HG03095 (cell line): ENCODE data around the gene RAMP1.

Experiments
- ATAC-seq: cut with Tn5 transposase; IDR thresholded peaks from one replicate; pipeline ENCODE4 v1.9.1; 2021; ENCODE audit warnings: moderate library complexity; ENCODE audit not compliant: unreplicated experiment

Gene RAMP1

DNA sequence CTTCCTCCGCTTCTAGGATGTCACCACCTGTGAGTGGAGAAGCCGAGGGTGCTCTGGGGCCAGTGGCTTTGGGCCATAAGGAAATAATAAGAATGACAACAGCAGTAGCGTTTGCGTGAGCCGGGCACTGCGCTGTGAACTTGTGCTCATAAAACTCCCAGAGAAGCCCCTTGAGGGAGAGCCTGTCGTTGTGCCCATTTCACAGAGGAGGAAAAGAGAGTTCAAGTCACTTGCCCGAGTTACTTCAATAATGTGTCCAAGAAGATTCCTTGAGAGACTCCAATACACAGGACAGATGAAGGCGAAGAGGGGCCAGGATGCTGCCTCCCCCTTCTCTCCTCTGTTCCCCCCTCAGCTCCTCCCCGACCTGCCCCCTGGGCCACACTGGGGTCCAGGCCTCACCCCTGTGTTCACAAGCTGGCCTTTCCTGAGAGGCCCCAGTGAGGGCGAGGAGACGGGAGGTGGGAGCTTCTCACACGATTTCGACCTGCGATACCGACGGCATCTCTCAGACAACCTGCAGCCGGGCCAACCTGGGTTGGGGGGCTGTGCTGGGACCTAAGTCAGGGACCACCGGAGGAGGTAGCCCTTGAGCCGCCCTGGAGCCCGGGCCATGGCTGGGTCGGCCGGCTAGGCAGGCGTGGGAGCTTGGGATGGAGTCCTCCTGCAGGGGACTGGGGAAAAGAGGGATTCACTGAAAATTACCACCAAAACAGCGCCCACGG is 53.9 kb downstream of the RAMP1 start:
- no peak for ATAC-seq

- ATAC-seq: no peak
These were observed 56.2 kb downstream of the RAMP1 start for GRCh38 chr2:237915576-237915975.

DNA sequence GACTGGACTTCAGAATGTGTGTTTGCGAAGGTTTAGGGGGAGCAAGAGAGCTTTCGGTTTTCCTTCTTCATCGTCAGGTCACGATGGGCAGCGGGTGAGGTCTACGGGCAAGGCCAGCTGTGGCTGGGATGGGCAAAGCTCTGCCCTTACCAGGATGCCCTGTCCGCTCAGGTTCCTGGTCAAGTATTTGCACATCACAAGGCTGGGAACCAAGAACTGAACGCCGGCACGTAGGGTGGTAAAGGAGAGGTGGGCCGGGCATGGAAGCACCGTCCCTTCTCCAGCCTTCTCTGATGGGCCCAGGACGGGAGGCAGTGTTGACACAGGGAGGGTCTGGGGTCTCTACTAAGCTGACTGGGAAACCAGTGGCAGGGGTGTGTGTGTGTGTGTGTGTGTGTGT is 56.9 kb downstream of the RAMP1 start:
- ATAC-seq: no peak

DNA sequence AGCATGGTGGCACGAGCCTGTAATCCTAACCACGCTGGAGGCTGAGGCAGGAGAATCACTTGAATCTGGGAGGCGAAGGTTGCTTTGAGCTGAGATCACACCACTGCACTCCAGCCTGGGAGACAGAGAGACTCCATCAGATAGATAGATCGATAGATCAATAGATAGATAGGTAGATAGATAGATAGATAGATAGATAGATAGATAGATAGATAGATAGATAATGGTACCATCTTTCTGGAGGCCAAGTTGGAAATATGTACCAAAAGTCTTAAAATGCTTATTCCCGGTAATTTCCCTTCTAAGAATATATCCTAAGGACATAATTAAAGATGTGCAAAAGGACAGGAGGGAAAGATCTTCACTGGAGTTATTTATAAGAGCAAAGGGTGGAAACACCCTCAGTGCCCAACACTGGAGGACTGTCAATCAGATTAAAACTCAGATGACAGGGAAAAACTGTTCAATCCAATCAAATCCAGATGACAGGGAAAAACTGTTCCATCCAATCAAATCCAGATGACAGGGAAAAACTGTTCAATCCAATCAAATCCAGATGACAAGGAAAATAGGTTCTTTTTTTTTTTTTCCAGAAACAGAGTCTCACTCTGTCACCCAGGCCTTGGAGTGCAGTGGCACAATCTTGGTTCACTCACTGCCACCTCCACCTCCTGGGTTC is 58.4 kb downstream of the RAMP1 start:
- ATAC-seq: no peak

DNA sequence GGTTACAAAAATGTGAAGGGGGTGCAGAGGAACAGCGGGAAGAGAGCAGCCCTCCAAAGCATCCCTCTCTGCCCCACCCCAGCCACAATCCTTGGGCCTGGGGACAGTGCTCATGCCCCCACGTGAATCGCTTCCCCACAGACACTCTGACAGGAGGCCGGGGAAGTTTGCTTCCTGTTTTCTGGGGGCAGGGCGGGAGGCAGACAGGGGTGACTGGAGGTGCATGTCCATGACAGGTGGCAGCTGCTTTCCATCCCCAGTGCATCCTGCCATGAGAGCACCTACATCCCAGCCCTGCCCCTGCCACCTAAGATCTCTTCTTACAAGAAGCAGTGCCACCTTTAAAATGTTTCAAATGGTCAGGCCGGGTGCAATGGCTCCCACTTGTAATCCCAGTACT is 60.2 kb downstream of the RAMP1 start:
- ATAC-seq: no peak

DNA sequence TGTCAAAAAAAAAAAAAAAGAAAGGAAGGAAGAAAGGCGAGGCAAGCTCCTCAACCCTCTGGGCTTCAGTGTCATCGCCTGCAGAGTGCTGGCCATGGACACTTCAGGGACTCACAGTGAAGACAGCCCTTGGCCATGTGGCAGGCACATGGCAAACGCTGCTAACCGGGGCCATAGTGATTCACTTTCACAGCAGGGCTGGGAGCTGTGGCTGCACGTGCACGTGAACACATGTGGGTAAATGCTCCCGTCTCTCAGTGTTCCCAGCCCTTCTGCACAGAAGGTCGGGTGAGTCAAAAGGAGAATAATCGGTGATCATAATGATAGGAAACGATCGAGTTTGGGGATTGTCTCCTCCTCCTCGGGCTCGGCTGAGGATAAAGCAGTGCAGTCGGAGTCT is 61.2 kb downstream of the RAMP1 start:
- ATAC-seq: no peak

DNA sequence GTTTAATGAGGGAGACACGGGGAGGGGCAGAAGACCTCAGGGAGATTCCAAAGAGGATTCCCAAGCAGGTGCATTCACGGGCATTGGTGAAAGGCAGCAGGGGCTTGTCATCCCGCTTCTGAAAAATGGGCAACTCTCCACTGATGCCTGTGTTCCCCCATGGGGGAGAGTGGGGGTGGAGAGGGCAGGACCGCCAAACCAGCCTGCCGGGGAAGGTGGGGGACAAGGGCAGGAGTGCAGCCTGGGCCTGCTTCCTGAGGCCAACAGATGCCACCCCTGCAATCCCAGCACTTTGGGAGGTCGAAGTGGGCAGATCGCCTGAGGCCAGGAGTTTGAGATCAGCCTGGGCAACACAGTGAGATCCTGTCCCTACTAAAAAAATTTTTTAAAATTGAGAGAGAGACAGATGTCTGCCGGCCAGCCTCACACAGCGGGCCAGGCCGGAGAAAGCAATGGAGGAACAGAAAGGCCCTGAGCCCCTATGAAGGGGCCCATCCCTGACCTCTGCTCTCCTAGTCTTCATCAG is 62.6 kb downstream of the RAMP1 start:
- no peak for ATAC-seq

DNA sequence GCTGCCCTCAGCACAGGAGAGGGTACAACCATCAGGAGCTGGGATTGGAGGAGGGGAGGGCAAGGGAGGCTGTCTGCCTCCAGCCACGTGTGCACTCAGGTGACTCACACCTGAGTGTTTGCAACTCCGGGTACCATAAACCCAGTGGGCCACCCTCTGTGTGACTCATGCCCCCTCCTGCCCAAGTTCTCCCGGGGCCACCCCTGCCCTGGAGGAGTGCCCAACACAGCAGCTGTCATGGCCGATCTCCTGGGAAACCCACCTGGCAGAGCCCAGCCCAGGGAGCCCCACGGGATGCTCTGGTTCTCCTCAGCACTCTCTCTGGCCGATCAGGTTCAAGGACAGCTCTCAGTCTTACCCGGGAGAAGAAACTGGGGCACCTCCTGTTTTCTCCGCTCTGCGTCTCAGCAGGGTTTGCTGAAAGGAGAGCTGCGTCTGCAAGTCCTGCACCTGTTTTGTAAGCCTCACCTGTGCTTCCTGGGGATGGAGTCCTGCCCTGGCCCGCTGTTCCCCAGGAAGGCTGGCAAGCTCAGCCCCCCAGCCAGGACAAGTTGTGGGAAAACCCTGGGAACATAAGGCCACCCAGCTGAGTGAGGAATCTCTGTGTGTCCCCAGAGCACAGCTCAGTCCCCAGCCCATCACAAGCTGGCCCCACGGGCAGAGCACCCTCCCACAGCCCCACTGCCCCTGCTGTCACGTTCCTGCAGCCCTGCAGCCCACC is 63.4 kb downstream of the RAMP1 start:
- ATAC-seq: no peak

DNA sequence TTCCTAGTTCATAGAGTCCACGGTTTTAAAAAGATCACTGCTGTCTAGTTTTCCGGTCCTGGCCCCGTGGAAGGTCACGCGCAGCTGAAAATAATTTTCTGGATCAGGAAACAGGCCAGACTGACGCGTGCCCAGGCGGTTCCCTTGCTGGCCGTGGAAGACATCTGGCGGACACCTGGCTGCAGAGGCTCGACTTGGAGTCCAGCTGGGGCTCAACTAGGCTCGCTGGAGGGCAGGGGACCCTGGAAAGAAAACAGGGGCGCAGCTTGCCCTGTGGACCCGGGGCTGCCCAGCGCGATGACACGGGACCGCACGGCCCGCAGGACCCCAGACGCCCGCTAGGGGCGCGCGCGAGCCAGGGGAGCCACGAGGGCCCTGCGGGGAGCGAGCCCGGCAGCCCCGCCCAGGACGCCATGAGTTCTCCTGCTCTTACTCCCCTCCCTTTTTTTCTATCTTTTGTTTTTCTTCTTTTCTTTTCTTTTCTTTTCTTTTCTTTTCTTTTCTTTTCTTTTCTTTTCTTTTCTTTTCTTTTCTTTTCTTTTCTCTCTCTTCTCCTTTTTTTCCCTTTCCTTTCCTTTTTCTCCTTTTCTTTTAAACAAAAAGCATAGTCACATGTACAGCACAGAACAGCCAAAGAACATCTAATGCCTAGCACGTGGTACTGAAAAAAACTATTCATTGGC is 64.2 kb downstream of the RAMP1 start:
- ATAC-seq: no peak

DNA sequence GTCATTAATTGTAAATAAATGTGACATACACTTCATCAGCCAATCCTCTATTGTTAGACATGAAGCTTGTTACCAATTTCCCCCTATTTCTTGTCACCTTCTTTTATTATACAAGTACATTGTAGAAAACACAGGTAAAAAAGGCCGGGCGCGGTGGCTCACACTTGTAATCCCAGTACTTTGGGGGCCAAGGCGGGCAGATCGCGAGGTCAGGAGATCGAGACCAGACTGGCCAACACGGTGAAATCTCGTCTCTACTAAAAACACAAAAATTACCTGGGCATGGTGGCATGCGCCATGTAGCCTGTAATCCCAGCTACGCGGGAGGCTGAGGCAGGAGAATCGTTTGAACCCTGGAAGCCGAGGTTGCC is 64.7 kb downstream of the RAMP1 start:
- ATAC-seq: no peak

- ATAC-seq: no peak
These were observed 67.7 kb downstream of the RAMP1 start for GRCh38 chr2:237927135-237927534.

- ATAC-seq: no peak
These were observed 68.6 kb downstream of the RAMP1 start for GRCh38 chr2:237927986-237928385.

- ATAC-seq: no peak
These were observed 70.6 kb downstream of the RAMP1 start for GRCh38 chr2:237929979-237930378.

DNA sequence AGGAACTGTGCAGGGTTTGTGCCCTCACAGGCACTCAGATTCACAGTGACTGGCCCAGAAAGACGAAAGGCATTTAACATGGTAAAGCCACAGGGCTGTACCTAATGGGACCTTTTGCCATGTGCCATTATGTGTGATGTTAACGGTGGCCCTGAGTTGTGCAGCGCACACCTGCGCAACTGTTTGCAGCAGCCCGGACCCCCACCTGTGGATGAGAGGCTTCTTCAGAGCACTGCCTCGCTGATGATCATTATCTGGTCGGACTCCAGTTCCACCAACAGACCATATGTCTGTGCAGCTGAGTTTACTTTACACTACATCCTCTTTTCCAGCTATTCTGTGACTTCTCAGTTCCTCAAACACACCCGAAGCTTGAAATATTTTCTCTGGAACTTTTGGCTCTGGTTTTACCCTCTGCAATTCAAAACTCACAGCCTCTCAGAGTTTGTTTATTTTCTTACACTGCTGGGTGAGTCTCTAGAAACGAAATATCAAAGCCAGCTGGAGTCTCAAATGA is 71.8 kb downstream of the RAMP1 start:
- ATAC-seq: no peak

- no peak for ATAC-seq
These were observed 73.3 kb downstream of the RAMP1 start for GRCh38 chr2:237932731-237933131.

DNA sequence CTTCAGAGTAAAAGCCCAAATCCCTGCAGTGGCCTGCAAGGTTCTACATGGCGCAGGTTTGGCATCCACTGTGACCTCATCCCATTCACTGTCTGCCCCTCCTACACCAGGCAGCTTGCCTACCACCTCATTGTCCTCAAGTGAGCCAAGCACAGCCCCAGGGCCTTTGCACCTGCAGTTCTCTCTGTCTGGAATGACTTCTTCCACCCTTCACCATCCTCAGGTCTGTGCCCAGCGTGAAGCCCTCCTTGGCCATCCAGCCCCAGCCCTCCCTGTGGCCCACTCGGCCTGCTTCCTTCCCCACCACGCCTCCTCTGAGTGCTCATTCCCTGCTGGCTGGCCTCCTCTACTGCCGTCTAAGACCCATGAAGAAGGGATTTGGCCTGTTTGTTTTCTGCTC is 74.8 kb downstream of the RAMP1 start:
- ATAC-seq: no peak

- no peak for ATAC-seq
These were observed 76.5 kb downstream of the RAMP1 start for GRCh38 chr2:237935740-237936452.

DNA sequence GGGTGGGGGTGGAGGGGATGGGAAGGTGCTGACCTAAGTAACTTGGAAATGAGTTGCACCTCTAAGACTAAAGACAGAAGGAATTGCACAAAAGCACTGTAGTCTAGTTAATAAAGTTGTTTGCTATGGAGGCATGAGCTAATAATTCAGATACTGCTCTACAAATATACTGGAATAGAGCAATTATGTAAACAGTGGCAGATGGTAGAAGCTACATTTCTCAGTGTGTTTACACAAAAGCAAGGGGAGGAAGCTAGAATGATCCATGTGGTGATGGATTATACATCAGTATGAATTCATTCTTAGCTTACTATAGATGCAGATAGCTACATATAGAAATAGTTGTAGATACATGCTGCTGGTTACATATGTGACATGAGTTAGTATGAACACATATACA is 79.8 kb downstream of the RAMP1 start:
- ATAC-seq: no peak

DNA sequence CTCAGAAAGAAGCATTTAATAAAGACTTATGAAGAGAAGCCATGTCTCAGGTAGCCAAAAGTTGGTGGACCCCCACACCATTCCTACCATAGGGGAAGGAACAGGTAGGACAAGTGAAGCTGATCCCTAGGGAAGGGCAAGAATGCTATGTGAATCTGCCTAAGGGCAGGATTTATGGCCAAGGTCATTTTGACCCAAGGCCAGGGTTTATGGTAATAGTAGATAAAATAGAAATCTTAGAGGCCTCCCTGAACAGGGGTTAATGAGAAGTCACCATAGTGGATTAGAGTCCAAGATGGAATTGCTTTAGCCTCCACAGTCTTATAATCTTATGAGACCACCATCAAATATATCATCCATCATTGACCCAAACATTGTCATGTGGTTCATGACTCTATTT is 81.4 kb downstream of the RAMP1 start:
- no peak for ATAC-seq

DNA sequence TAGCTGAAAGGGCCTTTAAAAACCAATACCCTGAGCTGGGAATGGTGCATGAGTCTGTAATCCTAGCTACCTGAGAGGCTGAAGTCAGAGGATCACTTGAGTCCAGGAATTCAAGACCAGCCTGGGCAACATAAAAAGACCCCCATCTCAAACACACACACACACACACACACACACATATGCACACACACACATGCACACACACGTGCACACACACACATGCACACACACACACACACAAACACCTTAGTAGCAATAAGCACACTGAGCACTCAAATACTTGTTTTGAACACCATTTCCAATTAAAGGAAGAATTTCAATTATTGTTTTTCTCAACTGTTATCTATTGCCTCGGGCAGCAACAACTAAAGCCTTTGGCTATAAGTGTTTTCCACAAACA is 81.8 kb downstream of the RAMP1 start:
- no peak for ATAC-seq

DNA sequence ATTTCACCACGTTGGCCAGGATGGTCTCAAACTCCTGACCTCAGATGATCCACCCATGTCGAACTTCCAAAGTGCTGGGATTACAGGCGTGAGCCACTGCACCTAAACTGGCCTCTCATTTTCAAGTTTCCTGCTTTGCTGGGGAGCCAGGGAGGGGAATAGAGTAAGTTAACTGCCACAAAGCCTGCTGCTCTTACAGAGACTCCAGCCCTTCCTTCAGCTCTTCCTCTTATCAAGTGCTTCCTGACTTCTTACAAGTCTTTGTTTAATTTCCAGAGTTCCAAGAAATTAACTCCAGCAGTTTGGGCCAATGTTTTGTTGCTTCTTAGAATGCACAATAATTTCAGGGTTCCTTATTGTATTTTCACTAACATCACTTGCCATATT is 83.1 kb downstream of the RAMP1 start:
- ATAC-seq: no peak
